ENCODE measurements around the gene RPL36.

The RPL36 gene

DNA sequence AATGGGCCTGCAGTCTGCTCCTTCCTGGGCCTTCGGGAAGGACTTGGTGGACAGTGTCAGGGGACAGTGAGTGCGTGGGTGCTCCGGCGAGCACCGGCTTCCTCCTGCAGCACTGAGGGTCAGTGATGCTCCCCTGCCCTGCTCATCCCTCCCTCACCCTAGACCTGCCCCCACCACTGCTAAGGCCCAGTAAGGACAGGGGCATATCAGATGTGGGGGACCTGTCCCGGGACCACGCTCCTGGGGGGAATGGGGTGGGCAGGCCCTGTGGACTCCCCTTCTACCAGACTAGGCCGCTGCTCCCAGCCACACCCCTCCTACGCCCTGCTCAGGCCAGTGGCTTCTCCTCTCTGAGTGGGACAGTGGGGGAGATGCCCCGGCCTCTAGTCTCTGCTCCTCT, 13.0 kb upstream of the RPL36 start:
- no peak overlapping the region for H3K4me3 ChIP-seq (replicated peaks; ENCODE audit: low read depth, low read length)
- TF ChIP-seq, protein P1, sequence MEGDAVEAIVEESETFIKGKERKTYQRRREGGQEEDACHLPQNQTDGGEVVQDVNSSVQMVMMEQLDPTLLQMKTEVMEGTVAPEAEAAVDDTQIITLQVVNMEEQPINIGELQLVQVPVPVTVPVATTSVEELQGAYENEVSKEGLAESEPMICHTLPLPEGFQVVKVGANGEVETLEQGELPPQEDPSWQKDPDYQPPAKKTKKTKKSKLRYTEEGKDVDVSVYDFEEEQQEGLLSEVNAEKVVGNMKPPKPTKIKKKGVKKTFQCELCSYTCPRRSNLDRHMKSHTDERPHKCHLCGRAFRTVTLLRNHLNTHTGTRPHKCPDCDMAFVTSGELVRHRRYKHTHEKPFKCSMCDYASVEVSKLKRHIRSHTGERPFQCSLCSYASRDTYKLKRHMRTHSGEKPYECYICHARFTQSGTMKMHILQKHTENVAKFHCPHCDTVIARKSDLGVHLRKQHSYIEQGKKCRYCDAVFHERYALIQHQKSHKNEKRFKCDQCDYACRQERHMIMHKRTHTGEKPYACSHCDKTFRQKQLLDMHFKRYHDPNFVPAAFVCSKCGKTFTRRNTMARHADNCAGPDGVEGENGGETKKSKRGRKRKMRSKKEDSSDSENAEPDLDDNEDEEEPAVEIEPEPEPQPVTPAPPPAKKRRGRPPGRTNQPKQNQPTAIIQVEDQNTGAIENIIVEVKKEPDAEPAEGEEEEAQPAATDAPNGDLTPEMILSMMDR (IDR thresholded peaks at IDR 0.05; ENCODE audit: low read depth, low read length, missing control alignments) = no peak
- no peak for DNase-seq (ENCODE audit: extremely low read depth, low read depth)

GRCh38 chr19:5677580-5677979, 12.5 kb upstream of the RPL36 start:
- TF ChIP-seq, protein P1 (IDR thresholded peaks at IDR 0.05; ENCODE audit: low read depth, low read length, missing control alignments) = no peak

GRCh38 chr19:5678071-5678718, 11.9 kb upstream of the RPL36 start:
- no peak overlapping the region for H3K4me3 ChIP-seq (replicated peaks; ENCODE audit: low read depth, low read length)
- TF ChIP-seq, protein P1 (IDR thresholded peaks at IDR 0.05; ENCODE audit: low read depth, low read length, missing control alignments) = no peak
- DNase-seq (ENCODE audit: extremely low read depth, low read depth) = no peak

More at GRCh38 chr19:5677580-5677979, 12.5 kb upstream of the RPL36 start:
- DNase-seq (ENCODE audit: extremely low read depth, low read depth) = no peak
- no peak overlapping the region for H3K4me3 ChIP-seq (replicated peaks; ENCODE audit: low read depth, low read length)

- no peak for DNase-seq (ENCODE audit: extremely low read depth, low read depth)
- TF ChIP-seq, protein P1 (IDR thresholded peaks at IDR 0.05; ENCODE audit: low read depth, low read length, missing control alignments) = no peak
- peak overlapping the region; percentile 99 for H3K4me3 ChIP-seq (replicated peaks; ENCODE audit: low read depth, low read length)
Observed at GRCh38 chr19:5679289-5680083, 10.6 kb upstream of the RPL36 start.

- DNase-seq (ENCODE audit: extremely low read depth, low read depth) = no peak
- peak overlapping the region; percentile 99 for H3K4me3 ChIP-seq (replicated peaks; ENCODE audit: low read depth, low read length)
Observed at GRCh38 chr19:5680084-5680436, 10.0 kb upstream of the RPL36 start.

DNA sequence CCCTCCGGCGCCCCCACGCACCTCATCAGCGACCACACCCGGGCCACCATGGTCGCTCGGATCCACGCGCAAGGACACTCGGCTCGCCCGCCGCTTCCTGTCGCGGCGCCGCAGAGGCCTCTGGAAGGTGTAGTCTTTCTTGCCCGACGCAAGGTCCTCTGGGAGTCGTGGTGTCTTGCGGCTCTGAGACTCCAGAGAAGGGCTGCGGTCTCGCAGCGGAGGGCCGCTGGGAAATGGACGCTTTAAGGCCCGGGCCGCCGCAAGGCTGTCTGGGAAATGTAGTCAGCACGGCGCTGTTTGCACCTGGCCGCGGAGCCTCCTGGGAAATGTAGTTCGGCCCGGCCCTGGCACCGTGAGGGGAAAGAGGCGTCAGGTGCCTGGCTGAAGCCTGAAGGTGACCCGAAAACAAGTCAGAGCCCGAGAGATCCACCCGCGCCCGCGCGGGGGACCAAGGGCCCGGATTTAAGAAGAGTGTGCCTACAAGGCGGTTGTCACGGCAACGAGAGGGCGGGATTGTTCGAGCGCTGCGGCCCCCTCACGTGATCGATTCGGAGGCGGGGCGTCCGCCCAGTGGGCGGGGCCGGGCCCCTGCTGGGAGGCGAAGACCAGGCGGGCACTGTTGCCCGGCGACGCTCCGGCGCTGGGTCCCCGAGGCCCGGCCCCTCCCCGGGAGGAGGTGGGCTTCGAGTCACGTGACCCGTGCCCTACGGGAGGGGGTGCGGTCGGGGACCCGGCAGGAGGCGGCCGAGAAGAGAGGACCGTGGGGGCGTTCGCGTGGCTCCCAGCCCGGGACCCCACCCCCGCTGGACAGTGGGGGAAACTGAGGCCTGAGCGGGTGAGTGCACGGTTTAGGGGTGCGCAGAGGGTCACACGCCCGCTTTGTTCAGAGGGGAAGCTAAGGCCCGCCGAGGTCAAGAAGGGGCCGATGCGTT, 9.4 kb upstream of the RPL36 start, which contains the start of the genes HSD11B1L and MICOS13:
HSD11B1L (plus strand) TSS at position 591 of the 932 bp plus-strand sequence. CDS start 3,806 bp downstream, outside the sequence.
MICOS13 (minus strand) TSS at position 80 of the 932 bp plus-strand sequence; CDS start at position 50, 30 bp downstream.
- TF ChIP-seq, protein P1 (IDR thresholded peaks at IDR 0.05; ENCODE audit: low read depth, low read length, missing control alignments) = no peak
- DNase-seq (ENCODE audit: extremely low read depth, low read depth) = peak; percentile 95
- peak within 1 kb of the TSS; percentile 99 for H3K4me3 ChIP-seq (replicated peaks; ENCODE audit: low read depth, low read length)

More at GRCh38 chr19:5680084-5680436, 10.0 kb upstream of the RPL36 start:
- TF ChIP-seq, protein P1 (IDR thresholded peaks at IDR 0.05; ENCODE audit: low read depth, low read length, missing control alignments) = no peak

Measured in HFF-Myc (cell line).